B cell (primary cell): ENCODE data around the gene SLC38A10. TPM values are rescaled to one million over a fixed set of nuclear protein-coding genes. Genes with fewer than 3 reads are reported as not detected.

Experiments
- ATAC-seq: fragments of 200-7000 bp; cut with Tn5 transposase; one replicate; pipeline ENCODE4 v1.10.0; 2021; ENCODE audit warnings: low read depth, mild to moderate bottlenecking, moderate number of reproducible peaks, moderate library complexity
- CTCF ChIA-PET: fragments of 350-600 bp; sonication (Branson Sonifier 250); formaldehyde crosslinking; loops from one replicate; lab custom pipeline; 2021; ENCODE audit warnings: antibody characterized with exemption, inconsistent platforms; lab: Charles Lee
- POLR2A ChIA-PET: fragments of 350-600 bp; sonication (Branson Sonifier 250); formaldehyde crosslinking; loops from one replicate; lab custom pipeline; 2021; ENCODE audit warnings: antibody characterized with exemption; lab: Charles Lee
- DNase-seq: peaks from one replicate; pipeline ENCODE4 v3.0.0; 2013
- H2AFZ ChIP-seq: 2 replicates; pipeline ENCODE4 v1.6.1; 2012; ENCODE audit warnings: mild to moderate bottlenecking, low read depth, low read length; ENCODE audit not compliant: insufficient read depth, poor library complexity, severe bottlenecking
- H3K27ac ChIP-seq, 2 donors: 1 replicate in 1 of 2; 2 replicates in 1 of 2; pipeline ENCODE4 v1.5.1; 2012 to 2013; ENCODE audit warnings: low read length in 2 of 2, mild to moderate bottlenecking in 2 of 2, moderate library complexity in 1 of 2
- H3K27me3 ChIP-seq, 4 experiments: fragments of 200-600 bp in 1 of 4; sonication (generic) in 1 of 4; replicated peaks in 1 of 4; 1 replicate in 2 of 4; 2 replicates in 2 of 4; pipeline versions ENCODE4 v1.6.1 to v1.7.0; 2013 to 2016; ENCODE audit warnings: low read length in 3 of 4, mild to moderate bottlenecking in 2 of 4, mixed read lengths in 1 of 4, moderate library complexity in 1 of 4; ENCODE audit not compliant: insufficient read depth in 4 of 4, control insufficient read depth in 3 of 4; ENCODE audit errors: control extremely low read depth in 1 of 4
- H3K36me3 ChIP-seq, 2 experiments: replicated peaks in 1 of 2; 1 replicate in 1 of 2; 2 replicates in 1 of 2; pipeline versions ENCODE4 v1.6.1 to v1.7.1; 2013; ENCODE audit warnings: low read length in 1 of 2; ENCODE audit not compliant: insufficient read depth in 2 of 2, control insufficient read depth in 1 of 2; ENCODE audit errors: control extremely low read depth in 1 of 2, extremely low read depth in 1 of 2
- H3K4me1 ChIP-seq, 2 donors: fragments of 200-600 bp in 1 of 2; sonication (generic) in 1 of 2; 1 replicate in 1 of 2; 2 replicates in 1 of 2; pipeline versions ENCODE4 v1.5.1 to v1.6.1; 2013 to 2017; ENCODE audit warnings: low read length in 2 of 2; ENCODE audit not compliant: control insufficient read depth in 2 of 2, insufficient read depth in 2 of 2
- H3K4me2 ChIP-seq: replicated peaks from 2 replicates; pipeline ENCODE3; 2012; ENCODE audit warnings: mild to moderate bottlenecking, low read depth, low read length; ENCODE audit not compliant: poor library complexity, severe bottlenecking
- H3K4me3 ChIP-seq, 5 experiments: fragments of 200-600 bp in 1 of 5; sonication (generic) in 1 of 5; 1 replicate in 3 of 5; 2 replicates in 2 of 5; pipeline versions ENCODE4 v1.5.1 to v1.7.0; 2011 to 2016; ENCODE audit warnings: low read length in 4 of 5, mild to moderate bottlenecking in 4 of 5, low read depth in 2 of 5, control low read depth in 1 of 5, moderate library complexity in 1 of 5; ENCODE audit not compliant: insufficient read depth in 1 of 5; ENCODE audit errors: control extremely low read depth in 1 of 5, extremely low read depth in 1 of 5
- H3K79me2 ChIP-seq: fragments of 200-600 bp; sonication (generic); one replicate; pipeline ENCODE4 v1.6.0; 2016; ENCODE audit warnings: low read length; ENCODE audit not compliant: control insufficient read depth, insufficient read depth
- H3K9ac ChIP-seq: fragments of 200-600 bp; sonication (generic); 2 replicates; pipeline ENCODE4 v1.6.1; 2017; ENCODE audit warnings: mild to moderate bottlenecking, low read length, moderate library complexity
- H3K9me3 ChIP-seq, 3 donors: one replicate each; pipeline versions ENCODE4 v1.6.1 to v1.7.1; 2013; ENCODE audit warnings: low read length in 2 of 3; ENCODE audit not compliant: control insufficient read depth in 2 of 3, insufficient read depth in 1 of 3; ENCODE audit errors: control extremely low read depth in 1 of 3
- H4K20me1 ChIP-seq: 2 replicates; pipeline ENCODE4 v1.6.0; 2012; ENCODE audit warnings: mild to moderate bottlenecking, low read length; ENCODE audit not compliant: insufficient read depth, control insufficient read depth, poor library complexity, severe bottlenecking
- H3K27ac Mint-ChIP-seq: one replicate; pipeline ENCODE4 v1.8.0; 2021; ENCODE audit warnings: mixed read lengths
- H3K27me3 Mint-ChIP-seq: one replicate; pipeline ENCODE4 v1.8.0; 2021; ENCODE audit warnings: mixed read lengths
- H3K4me1 Mint-ChIP-seq: one replicate; pipeline ENCODE4 v1.8.0; 2021; ENCODE audit warnings: mixed read lengths
- H3K4me3 Mint-ChIP-seq: one replicate; pipeline ENCODE4 v1.8.0; 2021; ENCODE audit warnings: mixed read lengths
- H3K9me3 Mint-ChIP-seq: one replicate; pipeline ENCODE4 v1.8.0; 2022; ENCODE audit warnings: mixed read lengths; ENCODE audit not compliant: insufficient read depth
- EZH2 ChIP-seq: IDR thresholded peaks from 2 replicates; pipeline ENCODE4 v1.6.1; 2012; ENCODE audit warnings: borderline replicate concordance, low read depth, mild to moderate bottlenecking, moderate library complexity, low read length; ENCODE audit not compliant: insufficient read depth, poor library complexity, severe bottlenecking
- WGBS: methylation state at CpG from one replicate; pipeline ENCODE4 v1.1.5; 2013; ENCODE audit warnings: missing lambda C conversion rate; ENCODE audit not compliant: insufficient coverage; 5-methylcytosine and 5-hydroxymethylcytosine counted together
- intact Hi-C: fragments of 100-400 bp; cut with micrococcal nuclease; formaldehyde crosslinking; loops from one replicate; pipeline ENCODE4 v1.10.0; 2022
- polyA plus RNA-seq: library from polyadenylated mRNA; depleted of rRNA; stranded (reverse); fragments of >200 nt; gene quantifications from 2 replicates; pipeline ENCODE4 v1.2.3, GENCODE V29; 2012
- total RNA-seq, 2 donors: library from RNA; stranded (reverse); fragments of 120-200 nt in 1 of 2; gene quantifications; 1 replicate in 1 of 2; 2 replicates in 1 of 2; pipeline versions ENCODE4 v1.2.3 to v1.2.4, GENCODE V29; 2013 to 2022
- TF ChIP-seq, protein P1 (sequence below): fragments of 200-600 bp; IDR thresholded peaks from one replicate; pipeline ENCODE4 v1.8.0; 2022; ENCODE audit warnings: antibody characterized with exemption, mild to moderate bottlenecking

SLC38A10 gene
- total and polyA plus RNA-seq, 2 donors (not counting 1 experiment from before 2014, with no cell fraction given), result 76.1 to 104 TPM

DNA sequence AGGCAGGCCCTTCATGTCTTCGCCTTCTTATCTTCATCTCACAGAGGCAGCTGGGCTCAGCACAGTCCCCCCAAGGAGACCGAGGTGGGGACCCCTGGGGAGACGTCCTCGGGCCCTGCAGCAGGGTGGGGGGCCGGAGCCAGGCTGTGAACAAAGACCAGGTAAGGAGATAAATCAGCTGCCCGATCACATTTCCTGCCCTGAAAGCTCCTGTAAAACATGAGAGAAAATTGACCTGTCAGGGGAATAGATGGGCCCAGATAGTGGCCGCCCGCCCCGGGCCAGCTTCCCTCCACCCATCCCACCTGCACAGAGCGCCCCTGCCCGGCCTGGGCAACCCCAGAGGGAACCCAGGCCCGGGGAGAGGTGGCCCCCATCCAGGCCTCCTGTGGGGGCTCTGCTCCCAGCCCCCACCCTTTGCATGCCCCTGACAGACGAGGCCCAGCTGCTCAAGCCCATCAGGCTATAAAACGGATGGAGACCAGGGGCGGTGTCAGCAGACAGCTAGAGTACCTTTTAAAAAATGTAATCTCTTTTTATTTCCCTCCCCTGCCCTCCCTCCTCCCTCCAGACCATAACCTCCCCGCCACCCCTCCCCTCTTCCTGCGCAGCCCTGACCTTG lies 18.8 kb upstream of the SLC38A10 start:
- H3K4me3 ChIP-seq, result no peak overlapping the region
- no peak for ATAC-seq
- POLR2A ChIA-PET, result no interaction called here
- intact Hi-C loops, result no loop called here
- no peak overlapping the region for H3K4me2 ChIP-seq
- H3K27ac Mint-ChIP-seq, result no peak overlapping the region
- H3K27me3 ChIP-seq, result peaks cover 0 to 14% (median 4%) of the 10 kb centered on the region in 4 experiments
- H2AFZ ChIP-seq, result no peak overlapping the region
- H3K9ac ChIP-seq, result no peak overlapping the region
- no peaks in the 10 kb centered on the region for H3K79me2 ChIP-seq
- peaks cover 6 to 7% of the 10 kb centered on the region in 2 donors for H3K4me1 ChIP-seq
- no peaks in the 10 kb centered on the region for H3K9me3 Mint-ChIP-seq
- no peaks in the 10 kb centered on the region for H4K20me1 ChIP-seq
- CTCF ChIA-PET, result no interaction called here
- 84% methylated on average over 14 of the region's 17 CpGs for WGBS
- peaks cover 11% of the 10 kb centered on the region for H3K27me3 Mint-ChIP-seq
- H3K36me3 ChIP-seq, result no peaks in the 10 kb centered on the region
- H3K9me3 ChIP-seq, result no peaks in the 10 kb centered on the region
- no peak for TF ChIP-seq EZH2
- no peak for DNase-seq
- no peak overlapping the region for H3K4me3 Mint-ChIP-seq
- H3K4me1 Mint-ChIP-seq, result peaks cover 4% of the 10 kb centered on the region
- no peak overlapping the region for H3K27ac ChIP-seq

DNA sequence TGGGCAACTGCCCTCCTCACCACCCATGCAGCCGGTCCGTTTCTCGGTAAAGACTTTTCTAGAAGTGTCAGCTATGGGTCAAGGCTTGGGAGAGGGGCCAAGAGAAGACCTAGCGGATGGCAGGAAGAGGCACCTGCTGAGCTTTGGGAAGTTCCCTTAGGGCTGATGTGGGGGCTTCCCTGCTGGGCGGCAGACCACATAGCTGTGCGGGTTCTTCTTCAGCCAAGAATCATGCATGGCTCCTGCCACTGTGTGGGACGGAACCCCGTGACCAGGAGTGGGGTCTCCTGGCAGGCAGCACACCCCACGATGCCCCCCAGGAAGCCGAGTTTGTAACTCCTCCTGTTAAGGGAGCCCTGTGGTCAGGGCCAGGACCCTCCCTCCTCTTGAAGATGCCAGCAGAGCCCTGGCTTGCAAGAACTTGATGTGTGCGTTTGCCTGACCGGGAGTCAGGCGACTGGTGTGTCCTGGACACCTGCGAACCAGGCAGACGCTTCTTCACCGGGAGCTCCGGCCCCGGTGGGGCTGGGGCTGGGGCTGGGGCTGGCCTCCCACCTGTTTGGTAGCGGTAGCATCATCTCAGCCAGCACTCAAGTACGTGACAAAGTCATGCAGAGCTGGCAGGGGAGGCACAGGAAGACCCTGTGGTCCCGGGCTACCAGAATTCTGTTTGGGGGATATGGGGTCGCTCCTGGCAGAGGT lies 17.7 kb upstream of the SLC38A10 start:
- H3K9me3 Mint-ChIP-seq, result no peaks in the 10 kb centered on the region
- peaks cover 0 to 14% (median 4%) of the 10 kb centered on the region in 4 experiments for H3K27me3 ChIP-seq
- peaks cover 11% of the 10 kb centered on the region for H3K27me3 Mint-ChIP-seq
- ATAC-seq (no peak), DNase-seq (no peak)
- intact Hi-C loops, result no loop called here
- H4K20me1 ChIP-seq, result no peaks in the 10 kb centered on the region
- peaks cover 6 to 8% of the 10 kb centered on the region in 2 donors for H3K4me1 ChIP-seq
- no peak overlapping the region for H3K4me2 ChIP-seq
- H3K4me3 ChIP-seq, result no peak overlapping the region
- ChIA-PET POLR2A (interaction anchor here (0.5 kb wide), 1 partner anchor 285 kb away, joined by 6 read pairs; no protein-coding TSS in a partner anchor), CTCF (no interaction called here)
- H3K36me3 ChIP-seq, result no peaks in the 10 kb centered on the region
- WGBS, result 90% methylated on average over 22 of the region's 22 CpGs
- no peaks in the 10 kb centered on the region for H3K9me3 ChIP-seq
- no peak overlapping the region for H3K9ac ChIP-seq
- TF ChIP-seq, protein P1, sequence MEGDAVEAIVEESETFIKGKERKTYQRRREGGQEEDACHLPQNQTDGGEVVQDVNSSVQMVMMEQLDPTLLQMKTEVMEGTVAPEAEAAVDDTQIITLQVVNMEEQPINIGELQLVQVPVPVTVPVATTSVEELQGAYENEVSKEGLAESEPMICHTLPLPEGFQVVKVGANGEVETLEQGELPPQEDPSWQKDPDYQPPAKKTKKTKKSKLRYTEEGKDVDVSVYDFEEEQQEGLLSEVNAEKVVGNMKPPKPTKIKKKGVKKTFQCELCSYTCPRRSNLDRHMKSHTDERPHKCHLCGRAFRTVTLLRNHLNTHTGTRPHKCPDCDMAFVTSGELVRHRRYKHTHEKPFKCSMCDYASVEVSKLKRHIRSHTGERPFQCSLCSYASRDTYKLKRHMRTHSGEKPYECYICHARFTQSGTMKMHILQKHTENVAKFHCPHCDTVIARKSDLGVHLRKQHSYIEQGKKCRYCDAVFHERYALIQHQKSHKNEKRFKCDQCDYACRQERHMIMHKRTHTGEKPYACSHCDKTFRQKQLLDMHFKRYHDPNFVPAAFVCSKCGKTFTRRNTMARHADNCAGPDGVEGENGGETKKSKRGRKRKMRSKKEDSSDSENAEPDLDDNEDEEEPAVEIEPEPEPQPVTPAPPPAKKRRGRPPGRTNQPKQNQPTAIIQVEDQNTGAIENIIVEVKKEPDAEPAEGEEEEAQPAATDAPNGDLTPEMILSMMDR, result no peak
- no peak for TF ChIP-seq EZH2
- no peak overlapping the region for H2AFZ ChIP-seq
- no peak overlapping the region for H3K4me3 Mint-ChIP-seq
- H3K79me2 ChIP-seq, result no peaks in the 10 kb centered on the region
- H3K27ac Mint-ChIP-seq, result no peak overlapping the region
- H3K4me1 Mint-ChIP-seq, result peaks cover 5% of the 10 kb centered on the region
- H3K27ac ChIP-seq, result no peak overlapping the region
